Endothelial cell of umbilical vein (primary cell): ENCODE measurements around the gene GRAMD1B. TPM values are rescaled to one million over a fixed set of nuclear protein-coding genes. Genes with fewer than 3 reads are reported as not detected.

ENCODE experiments used
- BruUV-seq: library from RNA; stranded (reverse); fragments of 400-500 nt; replicated peaks from 2 replicates; lab custom pipeline; 2021; lab: Mats Ljungman, UMichigan
- CTCF ChIA-PET: fragments of 300-600, 350-600 bp; sonication (Branson Sonifier 250); formaldehyde crosslinking; loops from one replicate; lab custom pipeline; 2021; ENCODE audit warnings: antibody characterized with exemption, inconsistent platforms; lab: Charles Lee
- POLR2A ChIA-PET: fragments of 300-600, 350-600 bp; sonication (Branson Sonifier 250); formaldehyde crosslinking; loops from one replicate; lab custom pipeline; 2021; ENCODE audit warnings: antibody characterized with exemption, inconsistent platforms; lab: Charles Lee
- DNase-seq: peaks from one replicate; pipeline ENCODE4 v3.0.0-alpha.2; 2011; ENCODE audit warnings: low read depth, low spot score
- FAIRE-seq: peaks from 2 replicates; lab custom pipeline; 2011; peaks lifted over from hg19 to GRCh38; lab: Jason Lieb, UNC
- H2AFZ ChIP-seq: 2 replicates; pipeline ENCODE4 v1.6.0; 2012; ENCODE audit warnings: low read depth, low read length, control low read depth, inconsistent platforms
- H3K27ac ChIP-seq: 2 replicates; pipeline ENCODE4 v1.5.1; 2011; ENCODE audit warnings: low read depth, mild to moderate bottlenecking, control low read depth, low read length, moderate library complexity; ENCODE audit not compliant: insufficient read depth
- H3K27me3 ChIP-seq, 2 experiments: 2 replicates each; pipeline versions ENCODE4 v1.6.0 to v1.6.1; 2011; ENCODE audit warnings: low read length in 2 of 2, mixed read lengths in 1 of 2; ENCODE audit not compliant: control insufficient read depth in 2 of 2, insufficient read depth in 2 of 2
- H3K36me3 ChIP-seq, 2 experiments: 2 replicates in 1 of 2; 3 replicates in 1 of 2; pipeline ENCODE4 v1.5.1; 2011; ENCODE audit warnings: low read length in 2 of 2, mild to moderate bottlenecking in 1 of 2, moderate library complexity in 1 of 2; ENCODE audit not compliant: control insufficient read depth in 2 of 2, insufficient read depth in 2 of 2; ENCODE audit errors: extremely low read depth in 1 of 2
- H3K4me1 ChIP-seq: 3 replicates; pipeline ENCODE4 v1.5.1; 2011; ENCODE audit warnings: mild to moderate bottlenecking, low read length; ENCODE audit not compliant: control insufficient read depth, insufficient read depth; ENCODE audit errors: extremely low read depth
- H3K4me2 ChIP-seq: 2 replicates; pipeline ENCODE4 v1.6.1; 2011; ENCODE audit warnings: low read length, control low read depth, mixed read lengths; ENCODE audit not compliant: insufficient read depth
- H3K4me3 ChIP-seq, 3 experiments: fragments of 200-600 bp in 1 of 3; sonication (generic), shearing (Covaris generic) in 1 of 3; replicated peaks in 1 of 3; 2 replicates each; pipeline ENCODE4 v1.5.1; 2011 to 2016; ENCODE audit warnings: control low read depth in 3 of 3, low read length in 3 of 3, mild to moderate bottlenecking in 2 of 3, inconsistent platforms in 1 of 3, low read depth in 1 of 3, moderate library complexity in 1 of 3; ENCODE audit not compliant: insufficient read depth in 1 of 3
- H3K79me2 ChIP-seq: 2 replicates; pipeline ENCODE4 v1.6.0; 2012; ENCODE audit warnings: low read length, inconsistent platforms; ENCODE audit not compliant: control insufficient read depth, insufficient read depth
- H3K9ac ChIP-seq: replicated peaks from 2 replicates; pipeline ENCODE3; 2011; ENCODE audit warnings: low read length, control low read depth; ENCODE audit not compliant: insufficient read depth; ENCODE audit errors: extremely low read depth
- H3K9me1 ChIP-seq: replicated peaks from 3 replicates; pipeline ENCODE4 v1.6.0; 2011; ENCODE audit warnings: mild to moderate bottlenecking, low read length; ENCODE audit not compliant: control insufficient read depth, insufficient read depth; ENCODE audit errors: extremely low read depth
- H3K9me3 ChIP-seq: replicated peaks from 2 replicates; pipeline ENCODE4 v1.5.1; 2012; ENCODE audit warnings: low read length, inconsistent platforms; ENCODE audit not compliant: control insufficient read depth, insufficient read depth
- H4K20me1 ChIP-seq: replicated peaks from 2 replicates; pipeline ENCODE3; 2011; ENCODE audit warnings: mild to moderate bottlenecking, low read length; ENCODE audit not compliant: control insufficient read depth, insufficient read depth; ENCODE audit errors: extremely low read depth
- CTCF ChIP-seq, 2 donors: IDR thresholded peaks; 1 replicate in 1 of 2; 2 replicates in 1 of 2; pipeline ENCODE4 v1.5.1; 2011; ENCODE audit warnings: low read length in 2 of 2, mild to moderate bottlenecking in 2 of 2, moderate library complexity in 2 of 2, control low read depth in 1 of 2, inconsistent platforms in 1 of 2, low read depth in 1 of 2; ENCODE audit not compliant: insufficient read depth in 1 of 2; ENCODE audit errors: extremely low read depth in 1 of 2
- EZH2 ChIP-seq: IDR thresholded peaks from 2 replicates; pipeline ENCODE4 v1.6.1; 2012; ENCODE audit warnings: borderline replicate concordance, low read depth, mild to moderate bottlenecking, moderate library complexity, low read length, inconsistent platforms; ENCODE audit not compliant: severe bottlenecking
- FOS ChIP-seq: IDR thresholded peaks from 2 replicates; pipeline ENCODE4 v1.6.1; 2011; ENCODE audit warnings: mild to moderate bottlenecking, low read length, moderate library complexity, borderline replicate concordance; ENCODE audit not compliant: insufficient read depth
- GATA2 ChIP-seq: IDR thresholded peaks from 2 replicates; pipeline ENCODE4 v1.7.0; 2011; ENCODE audit warnings: low read depth, mild to moderate bottlenecking, moderate library complexity, mixed read lengths, low read length; ENCODE audit not compliant: insufficient read length, insufficient read depth
- JUN ChIP-seq: IDR thresholded peaks from 2 replicates; pipeline ENCODE4 v1.6.1; 2011; ENCODE audit warnings: borderline replicate concordance, low read depth; ENCODE audit not compliant: insufficient read length, insufficient read depth
- POLR2A ChIP-seq: IDR thresholded peaks from 2 replicates; pipeline ENCODE4 v1.6.1; 2012; ENCODE audit warnings: low read depth, mild to moderate bottlenecking, control low read depth, low read length
- POLR2AphosphoS5 ChIP-seq: IDR thresholded peaks from 2 replicates; pipeline ENCODE4 v1.6.1; 2012; ENCODE audit warnings: low read depth, mild to moderate bottlenecking, control low read depth, low read length, moderate library complexity; ENCODE audit not compliant: insufficient read depth
- dilution Hi-C: fragments of 300-500 bp; cut with MboI; formaldehyde crosslinking; loops from one replicate; pipeline ENCODE4 v1.15.0; 2019; ENCODE audit warnings: low sequenced_read_pairs; ENCODE audit not compliant: extremely low pct_ligation_motif_present
- intact Hi-C: fragments of 100-400 bp; cut with micrococcal nuclease; formaldehyde crosslinking; loops from one replicate; pipeline ENCODE4 v1.10.0; 2022
- polyA plus RNA-seq, 4 experiments: library from polyadenylated mRNA; depleted of rRNA in 3 of 4; stranded (reverse) in 3 of 4; unstranded in 1 of 4; fragments of >200 nt; gene quantifications; 2 replicates each; pipeline versions ENCODE4 v1.2.1 to v1.2.3, GENCODE V29; 2011 to 2012; ENCODE audit warnings: missing spikeins in 1 of 4
- total RNA-seq: library from RNA; stranded (reverse); gene quantifications from 2 replicates; pipeline ENCODE4 v1.2.3, GENCODE V29; 2021

Gene GRAMD1B
- total and polyA plus RNA-seq, 2 donors (not counting 3 experiments of a cell fraction or from before 2014, with no cell fraction given): 5.1 to 11.1 TPM

- no peaks in the 10 kb centered on the region for H3K36me3 ChIP-seq
- ChIA-PET CTCF (interaction anchor here (1.0 to 1.8 kb wide), 3 partner anchors 9 to 20 kb away, joined by 4 read pairs; no protein-coding TSS in a partner anchor), POLR2A (no interaction called here)
- H3K4me2 ChIP-seq: no peak overlapping the region
- no peaks in the 10 kb centered on the region for H3K9me1 ChIP-seq
- H3K9me3 ChIP-seq: no peaks in the 10 kb centered on the region
- DNase-seq: no peak
- dilution Hi-C loops (loop anchor here (25.0 kb wide), 1 partner anchor 179 kb away; no protein-coding TSS in a partner anchor), intact Hi-C loops (no loop called here)
- no peak overlapping the region for H3K4me3 ChIP-seq
- H3K27me3 ChIP-seq: no peaks in the 10 kb centered on the region
- no TSS peak for BruUV-seq
- TF ChIP-seq EZH2: no peak
- TF ChIP-seq GATA2: no peak
- no peak for TF ChIP-seq POLR2AphosphoS5
- TF ChIP-seq FOS: no peak
- TF ChIP-seq CTCF (IDR thresholded peaks at IDR 0.05; ENCODE audit: extremely low read depth in 1 of 2, insufficient read depth in 1 of 2, low read depth in 1 of 2, low read length in 2 of 2): no peak
- TF ChIP-seq POLR2A: no peak
- no peak for TF ChIP-seq JUN
- no peaks in the 10 kb centered on the region for H4K20me1 ChIP-seq
- H3K27ac ChIP-seq: no peak overlapping the region
- FAIRE-seq: no peak
- no peak overlapping the region for H2AFZ ChIP-seq
- no peaks in the 10 kb centered on the region for H3K79me2 ChIP-seq
- H3K4me1 ChIP-seq: no peaks in the 10 kb centered on the region
- H3K9ac ChIP-seq: no peak overlapping the region
Measured at GRCh38 chr11:123491241-123491640, 61.2 kb downstream of the GRAMD1B start.
